Panc1 (cell line): ENCODE results near the gene CCDC83. TPM values are rescaled to one million over a fixed set of nuclear protein-coding genes. Genes with fewer than 3 reads are reported as not detected.

ENCODE experiments used
- ATAC-seq: fragments of 200-7000 bp; cut with Tn5 transposase; 2 replicates; pipeline ENCODE4 v1.9.1; 2020; ENCODE audit warnings: mild to moderate bottlenecking, moderate library complexity
- BruUV-seq: library from RNA; stranded (reverse); fragments of 400-500 nt; replicated peaks from 2 replicates; lab custom pipeline; 2021; lab: Mats Ljungman, UMichigan
- CTCF ChIA-PET: fragments of 300-600 bp; sonication (Branson Sonifier 250); formaldehyde crosslinking; loops from one replicate; lab custom pipeline; 2022; ENCODE audit warnings: antibody characterized with exemption; lab: Charles Lee
- POLR2A ChIA-PET: fragments of 300-600 bp; sonication (Branson Sonifier 250); formaldehyde crosslinking; loops from one replicate; lab custom pipeline; 2022; ENCODE audit warnings: antibody characterized with exemption; lab: Charles Lee
- DNase-seq: peaks from one replicate; pipeline ENCODE4 v3.0.0-alpha.2; 2010; ENCODE audit warnings: low read depth, low spot score
- H3K27ac ChIP-seq: 2 replicates; pipeline ENCODE4 v1.5.1; 2011; ENCODE audit warnings: mild to moderate bottlenecking, low read length, inconsistent platforms
- H3K27me3 ChIP-seq: fragments of 200-500 bp; sonication (Bioruptor generic); 2 replicates; pipeline ENCODE4 v1.6.0; 2014; ENCODE audit warnings: low read length, inconsistent platforms; ENCODE audit not compliant: control insufficient read depth, insufficient read depth
- H3K36me3 ChIP-seq: fragments of 200-500 bp; sonication (Bioruptor generic); 2 replicates; pipeline ENCODE4 v1.5.1; 2014; ENCODE audit warnings: inconsistent platforms, mild to moderate bottlenecking, low read length, moderate library complexity; ENCODE audit not compliant: control insufficient read depth, insufficient read depth
- H3K4me1 ChIP-seq: 2 replicates; pipeline ENCODE4 v1.5.1; 2011; ENCODE audit warnings: inconsistent platforms, mild to moderate bottlenecking, low read length, moderate library complexity; ENCODE audit not compliant: control insufficient read depth, insufficient read depth
- H3K4me3 ChIP-seq, 2 experiments: 2 replicates each; pipeline ENCODE4 v1.5.1; 2011 to 2012; ENCODE audit warnings: low read depth in 2 of 2, low read length in 2 of 2, mild to moderate bottlenecking in 2 of 2, inconsistent platforms in 1 of 2, moderate library complexity in 1 of 2
- H3K9me3 ChIP-seq: fragments of 200-500 bp; sonication (Bioruptor generic); 2 replicates; pipeline ENCODE4 v1.5.1; 2014; ENCODE audit warnings: low read depth, mild to moderate bottlenecking, inconsistent platforms, low read length, moderate library complexity; ENCODE audit not compliant: control insufficient read depth, insufficient read depth
- POLR2AphosphoS5 ChIP-seq: IDR thresholded peaks from 2 replicates; pipeline ENCODE4 v1.6.1; 2012; ENCODE audit warnings: mild to moderate bottlenecking, low read depth, low read length, moderate library complexity
- SIN3A ChIP-seq: IDR thresholded peaks from 2 replicates; pipeline ENCODE4 v1.6.1; 2012; ENCODE audit warnings: low read depth, mild to moderate bottlenecking, low read length, moderate library complexity, borderline replicate concordance; ENCODE audit not compliant: insufficient read depth
- TCF7L2 ChIP-seq: IDR thresholded peaks from 2 replicates; pipeline ENCODE4 v1.6.1; 2011; ENCODE audit warnings: mild to moderate bottlenecking, low read depth, low read length, inconsistent platforms
- in situ Hi-C: cut with HindIII; loops from 2 replicates; pipeline ENCODE4 v1.10.0; 2016; ENCODE audit warnings: low sequenced_read_pairs, low pct_unique_long_range_greater_than_20kb
- intact Hi-C: fragments of 100-400 bp; cut with micrococcal nuclease; formaldehyde crosslinking; loops from one replicate; pipeline ENCODE4 v1.10.0; 2022; ENCODE audit not compliant: unreplicated experiment
- total RNA-seq: library from RNA; stranded (reverse); gene quantifications from one replicate; pipeline ENCODE4 v1.2.1, GENCODE V29; 2021; ENCODE audit not compliant: unreplicated experiment
- TF ChIP-seq, protein P1 (sequence below), 2 experiments: IDR thresholded peaks; 2 replicates each; pipeline ENCODE4 v1.6.1; 2011 to 2012; ENCODE audit warnings: low read depth in 2 of 2, control low read depth in 1 of 2, low read length in 1 of 2, mild to moderate bottlenecking in 1 of 2, moderate library complexity in 1 of 2; ENCODE audit not compliant: insufficient read depth in 1 of 2
- TF ChIP-seq, protein P2 (sequence below): fragments of 450-650 bp; IDR thresholded peaks from 2 replicates; pipeline ENCODE4 v1.5.1; 2017; ENCODE audit warnings: mild to moderate bottlenecking

CCDC83 gene
- total RNA-seq, 1 experiment from 2014 or later = not detected

DNA sequence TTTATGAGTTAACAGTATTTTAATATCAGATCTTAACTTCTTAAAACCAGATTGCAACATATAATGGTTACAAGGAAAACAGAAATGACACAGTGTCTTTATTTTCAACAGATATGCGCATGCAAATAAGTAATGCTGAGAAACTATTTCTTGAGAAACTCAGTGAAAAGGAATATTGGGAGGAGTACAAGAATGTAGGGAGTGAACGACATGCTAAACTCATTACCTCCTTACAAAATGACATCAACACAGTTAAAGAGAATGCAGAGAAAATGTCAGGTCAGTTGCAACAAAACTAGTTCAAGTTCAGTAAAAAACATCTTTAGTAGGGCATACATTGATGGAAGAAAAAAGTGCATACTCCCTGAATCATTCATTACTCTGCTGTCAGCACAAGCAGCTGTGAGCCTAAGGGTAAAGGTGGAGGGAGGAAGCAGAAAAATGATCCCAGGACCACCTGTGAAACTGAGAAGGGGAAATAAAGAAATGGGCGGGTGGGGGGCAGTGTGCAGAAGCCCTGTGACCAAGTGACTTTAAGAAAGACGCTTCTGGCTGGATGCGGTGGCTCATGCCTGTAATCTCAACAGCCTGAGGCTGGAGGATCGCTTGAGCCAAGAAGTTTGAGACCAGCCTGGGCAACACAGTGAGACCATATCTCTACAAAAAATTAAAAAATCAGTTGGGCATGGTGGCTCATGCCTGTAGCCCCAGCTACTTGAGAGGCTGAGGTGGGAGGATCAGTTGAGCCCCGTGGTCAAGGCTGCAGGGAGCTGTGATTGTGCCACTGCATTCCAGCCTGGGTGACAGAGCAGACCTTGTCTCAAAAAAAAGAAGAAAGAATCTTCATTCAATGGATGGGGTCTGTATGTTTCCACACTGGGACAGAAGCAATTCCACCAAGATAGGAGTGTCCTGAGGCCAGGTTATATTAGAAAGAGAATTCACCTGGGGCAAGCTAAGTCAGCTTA is 31.2 kb downstream of the CCDC83 start:
- intact Hi-C loops (no loop called here), in situ Hi-C loops (no loop called here)
- Histone ChIP-seq H3K36me3 (no peaks in the 10 kb centered on the region), H3K4me1 (no peaks in the 10 kb centered on the region), H3K4me3 (no peak overlapping the region), H3K27ac (no peak overlapping the region), H3K9me3 (no peaks in the 10 kb centered on the region), H3K27me3 (no peaks in the 10 kb centered on the region)
- DNase-seq (no peak), ATAC-seq (no peak)
- BruUV-seq = no TSS peak
- ChIA-PET CTCF (interaction anchor here (0.6 kb wide), 1 partner anchor 9 kb away, joined by 5 read pairs; no protein-coding TSS in a partner anchor), POLR2A (no interaction called here)
- TF ChIP-seq, protein P1, sequence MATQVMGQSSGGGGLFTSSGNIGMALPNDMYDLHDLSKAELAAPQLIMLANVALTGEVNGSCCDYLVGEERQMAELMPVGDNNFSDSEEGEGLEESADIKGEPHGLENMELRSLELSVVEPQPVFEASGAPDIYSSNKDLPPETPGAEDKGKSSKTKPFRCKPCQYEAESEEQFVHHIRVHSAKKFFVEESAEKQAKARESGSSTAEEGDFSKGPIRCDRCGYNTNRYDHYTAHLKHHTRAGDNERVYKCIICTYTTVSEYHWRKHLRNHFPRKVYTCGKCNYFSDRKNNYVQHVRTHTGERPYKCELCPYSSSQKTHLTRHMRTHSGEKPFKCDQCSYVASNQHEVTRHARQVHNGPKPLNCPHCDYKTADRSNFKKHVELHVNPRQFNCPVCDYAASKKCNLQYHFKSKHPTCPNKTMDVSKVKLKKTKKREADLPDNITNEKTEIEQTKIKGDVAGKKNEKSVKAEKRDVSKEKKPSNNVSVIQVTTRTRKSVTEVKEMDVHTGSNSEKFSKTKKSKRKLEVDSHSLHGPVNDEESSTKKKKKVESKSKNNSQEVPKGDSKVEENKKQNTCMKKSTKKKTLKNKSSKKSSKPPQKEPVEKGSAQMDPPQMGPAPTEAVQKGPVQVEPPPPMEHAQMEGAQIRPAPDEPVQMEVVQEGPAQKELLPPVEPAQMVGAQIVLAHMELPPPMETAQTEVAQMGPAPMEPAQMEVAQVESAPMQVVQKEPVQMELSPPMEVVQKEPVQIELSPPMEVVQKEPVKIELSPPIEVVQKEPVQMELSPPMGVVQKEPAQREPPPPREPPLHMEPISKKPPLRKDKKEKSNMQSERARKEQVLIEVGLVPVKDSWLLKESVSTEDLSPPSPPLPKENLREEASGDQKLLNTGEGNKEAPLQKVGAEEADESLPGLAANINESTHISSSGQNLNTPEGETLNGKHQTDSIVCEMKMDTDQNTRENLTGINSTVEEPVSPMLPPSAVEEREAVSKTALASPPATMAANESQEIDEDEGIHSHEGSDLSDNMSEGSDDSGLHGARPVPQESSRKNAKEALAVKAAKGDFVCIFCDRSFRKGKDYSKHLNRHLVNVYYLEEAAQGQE (IDR thresholded peaks at IDR 0.05; ENCODE audit: insufficient read depth in 1 of 2, low read depth in 2 of 2, low read length in 1 of 2) = no peak
- TF ChIP-seq POLR2AphosphoS5 (no peak), TCF7L2 (no peak), SIN3A (no peak)
- TF ChIP-seq, protein P2, sequence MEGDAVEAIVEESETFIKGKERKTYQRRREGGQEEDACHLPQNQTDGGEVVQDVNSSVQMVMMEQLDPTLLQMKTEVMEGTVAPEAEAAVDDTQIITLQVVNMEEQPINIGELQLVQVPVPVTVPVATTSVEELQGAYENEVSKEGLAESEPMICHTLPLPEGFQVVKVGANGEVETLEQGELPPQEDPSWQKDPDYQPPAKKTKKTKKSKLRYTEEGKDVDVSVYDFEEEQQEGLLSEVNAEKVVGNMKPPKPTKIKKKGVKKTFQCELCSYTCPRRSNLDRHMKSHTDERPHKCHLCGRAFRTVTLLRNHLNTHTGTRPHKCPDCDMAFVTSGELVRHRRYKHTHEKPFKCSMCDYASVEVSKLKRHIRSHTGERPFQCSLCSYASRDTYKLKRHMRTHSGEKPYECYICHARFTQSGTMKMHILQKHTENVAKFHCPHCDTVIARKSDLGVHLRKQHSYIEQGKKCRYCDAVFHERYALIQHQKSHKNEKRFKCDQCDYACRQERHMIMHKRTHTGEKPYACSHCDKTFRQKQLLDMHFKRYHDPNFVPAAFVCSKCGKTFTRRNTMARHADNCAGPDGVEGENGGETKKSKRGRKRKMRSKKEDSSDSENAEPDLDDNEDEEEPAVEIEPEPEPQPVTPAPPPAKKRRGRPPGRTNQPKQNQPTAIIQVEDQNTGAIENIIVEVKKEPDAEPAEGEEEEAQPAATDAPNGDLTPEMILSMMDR = no peak

DNA sequence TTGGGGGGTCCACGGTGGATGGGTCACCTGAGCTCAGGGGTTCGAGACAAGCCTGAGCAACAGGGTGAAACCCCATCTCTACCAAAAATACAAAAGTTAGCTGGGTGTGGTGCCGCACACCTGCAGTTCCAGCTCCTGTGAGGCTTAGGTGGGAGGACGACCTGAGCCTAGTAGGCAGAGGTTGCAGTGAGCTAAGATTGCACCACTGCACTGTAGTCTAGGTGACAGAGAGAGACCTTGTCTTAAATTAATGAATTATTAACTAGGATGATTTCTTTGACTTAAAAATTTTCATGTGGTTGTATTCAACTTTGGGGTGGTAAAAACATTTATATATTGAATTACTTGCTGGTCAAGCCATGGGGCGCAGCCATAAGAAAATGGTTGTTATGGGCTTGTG is 33.9 kb downstream of the CCDC83 start:
- no peaks in the 10 kb centered on the region for H3K4me1 ChIP-seq
- BruUV-seq = no TSS peak
- H3K27me3 ChIP-seq = no peaks in the 10 kb centered on the region
- H3K27ac ChIP-seq = no peak overlapping the region
- H3K36me3 ChIP-seq = no peaks in the 10 kb centered on the region
- no peak overlapping the region for H3K4me3 ChIP-seq
- CTCF ChIA-PET = no interaction called here
- in situ Hi-C loops = no loop called here
- H3K9me3 ChIP-seq = no peaks in the 10 kb centered on the region
- DNase-seq (no peak), ATAC-seq (no peak)
- intact Hi-C loops = no loop called here
- POLR2A ChIA-PET = no interaction called here
- TF ChIP-seq TCF7L2 = no peak
- no peak for TF ChIP-seq POLR2AphosphoS5
- TF ChIP-seq, protein P2 = no peak
- TF ChIP-seq SIN3A = no peak
